GM18873 (cell line): Measurements from ENCODE around the gene CAPN7.

ENCODE experiments used
- ATAC-seq: cut with Tn5 transposase; IDR thresholded peaks from one replicate; pipeline ENCODE4 v1.9.1; 2021; ENCODE audit warnings: mild to moderate bottlenecking, moderate library complexity, moderate number of reproducible peaks; ENCODE audit not compliant: unreplicated experiment, low FRiP score

The CAPN7 gene

DNA sequence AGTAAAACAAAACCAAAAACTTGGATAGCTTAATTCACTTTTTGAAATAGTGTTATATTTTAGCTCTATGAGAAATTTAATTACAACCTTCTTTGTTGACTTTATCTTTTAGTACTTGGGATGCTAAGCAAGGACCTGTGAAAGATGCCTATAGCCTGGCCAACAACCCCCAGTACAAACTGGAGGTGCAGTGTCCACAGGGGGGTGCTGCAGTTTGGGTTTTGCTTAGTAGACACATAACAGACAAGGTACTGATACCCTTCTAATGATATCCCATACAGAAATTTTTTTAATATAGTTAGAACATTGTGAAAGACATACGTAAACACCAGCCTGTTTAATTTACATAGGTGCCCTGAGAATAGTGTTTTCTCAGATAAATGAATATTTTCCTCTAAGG, 35.3 kb downstream of the CAPN7 start:
- ATAC-seq, result no peak

DNA sequence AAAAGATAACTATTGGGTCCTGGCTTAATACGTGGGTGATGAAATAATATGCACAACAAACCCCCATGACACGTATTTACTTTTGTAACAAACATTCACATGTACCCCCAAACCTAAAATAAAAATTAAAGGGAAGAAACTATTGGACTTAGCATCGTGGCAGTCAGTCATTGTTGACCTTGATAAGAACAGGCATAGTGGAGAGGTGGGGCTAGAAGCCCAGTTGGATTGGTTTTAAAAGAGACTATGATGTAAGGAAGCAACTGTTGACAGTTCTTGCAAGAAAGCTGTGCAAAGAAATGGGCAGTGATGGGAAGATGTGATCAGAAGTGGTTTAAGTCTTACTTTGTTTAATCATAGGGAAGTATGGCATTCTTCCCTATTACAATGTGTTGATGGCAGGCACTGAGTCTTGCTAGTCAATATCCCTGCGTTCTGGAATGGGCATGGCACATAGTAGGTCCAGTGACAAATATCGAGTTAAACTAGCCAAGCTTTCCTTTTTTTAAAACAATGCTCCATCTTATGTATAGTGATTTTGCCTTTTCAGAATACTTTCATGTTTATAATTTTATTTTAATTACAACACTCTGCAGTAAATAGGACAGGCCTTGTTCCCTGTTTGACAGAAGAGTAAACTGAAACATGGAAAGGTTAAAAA, 37.9 kb downstream of the CAPN7 start:
- ATAC-seq, result no peak

DNA sequence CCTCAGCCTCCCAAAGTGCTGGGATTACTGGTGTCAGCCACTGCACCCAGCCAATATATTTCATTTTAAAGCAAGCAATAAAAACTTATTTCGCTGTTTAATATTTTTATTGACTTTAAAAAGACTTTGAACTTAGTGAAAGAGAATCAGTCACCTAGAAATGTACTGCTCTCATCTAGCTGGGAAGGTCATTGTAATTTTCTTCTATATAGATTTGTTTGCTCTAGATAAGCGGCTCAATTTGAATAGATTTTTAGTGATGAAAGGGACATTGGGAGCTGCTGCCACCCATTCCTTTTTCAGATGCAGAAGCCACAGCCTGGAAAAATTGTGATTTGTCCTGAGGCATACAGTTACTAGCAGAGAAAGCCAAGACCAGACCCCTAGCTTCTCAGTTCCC, 40.1 kb downstream of the CAPN7 start:
- no peak for ATAC-seq

DNA sequence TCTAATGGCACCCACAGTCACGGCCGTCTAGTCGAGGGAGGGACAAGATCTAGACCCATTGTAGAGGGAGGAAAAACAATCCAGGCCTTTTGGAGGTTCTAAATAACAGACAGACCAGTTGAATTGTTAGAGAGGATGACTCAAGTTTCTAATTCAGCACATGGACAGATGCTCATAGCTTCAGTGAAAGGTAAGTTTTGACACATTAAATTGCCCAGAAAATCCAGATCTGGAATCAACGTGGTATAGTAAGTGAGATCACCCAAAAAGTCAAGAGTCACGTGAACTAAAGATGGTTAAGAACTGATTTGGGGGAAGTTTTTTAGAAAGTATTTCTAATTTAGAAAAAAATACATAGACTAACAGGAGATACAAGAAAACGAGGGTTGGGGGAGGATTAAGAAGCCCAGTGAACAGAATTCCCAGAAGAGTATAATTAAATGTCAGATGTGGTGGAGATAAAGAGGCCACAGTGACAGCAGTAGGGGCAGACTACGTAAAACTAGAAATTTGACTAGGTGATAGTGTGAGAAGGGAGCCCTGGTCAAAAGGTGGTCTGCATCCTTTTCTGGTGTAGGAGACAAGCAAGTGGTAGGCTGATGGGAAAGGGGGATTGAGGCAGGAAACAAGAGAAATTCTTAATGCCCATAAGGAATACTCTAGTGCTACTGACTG, 47.1 kb downstream of the CAPN7 start:
- no peak for ATAC-seq

DNA sequence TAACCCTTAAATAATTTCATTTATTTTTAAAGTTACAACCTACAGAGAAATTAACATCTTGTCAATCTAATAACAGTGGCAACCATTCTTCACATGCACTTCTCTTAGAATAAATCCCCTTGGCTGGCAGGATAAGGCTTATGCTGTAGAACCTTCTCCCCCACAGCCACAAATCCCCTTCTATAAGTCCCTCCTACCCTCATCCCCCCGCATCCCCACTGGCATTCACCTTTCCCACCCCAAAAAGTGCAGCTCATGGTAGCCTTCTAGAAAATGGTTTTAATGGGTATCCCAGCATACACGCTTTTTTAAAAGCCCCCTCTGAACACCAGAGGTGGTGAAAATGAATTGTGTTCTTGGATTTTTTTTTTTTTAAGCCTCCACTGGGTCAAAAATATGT, 49.2 kb downstream of the CAPN7 start:
- no peak for ATAC-seq

DNA sequence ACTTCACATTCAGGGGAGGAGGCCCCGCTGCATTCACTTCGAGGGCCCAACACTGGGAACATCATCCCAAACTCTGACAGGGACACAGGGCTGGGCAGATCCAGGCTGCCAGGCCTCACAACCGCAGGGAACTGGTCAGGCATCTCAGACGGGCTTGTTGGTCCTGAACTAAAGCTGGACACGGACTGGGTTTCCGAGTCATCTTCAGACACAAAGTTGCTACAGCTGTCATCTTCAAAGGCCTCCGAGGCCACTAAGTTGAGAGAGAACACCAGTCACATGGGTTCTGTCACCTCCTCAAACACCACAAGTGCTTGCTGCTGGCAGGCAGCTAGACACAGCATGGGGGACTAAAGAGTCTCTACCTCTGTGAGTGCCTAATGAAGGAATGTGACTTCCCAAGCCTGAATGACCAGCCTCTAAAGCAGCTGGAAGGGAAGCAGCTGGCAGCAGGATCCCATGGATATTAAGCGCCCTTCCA, 50.9 kb downstream of the CAPN7 start:
- no peak for ATAC-seq

DNA sequence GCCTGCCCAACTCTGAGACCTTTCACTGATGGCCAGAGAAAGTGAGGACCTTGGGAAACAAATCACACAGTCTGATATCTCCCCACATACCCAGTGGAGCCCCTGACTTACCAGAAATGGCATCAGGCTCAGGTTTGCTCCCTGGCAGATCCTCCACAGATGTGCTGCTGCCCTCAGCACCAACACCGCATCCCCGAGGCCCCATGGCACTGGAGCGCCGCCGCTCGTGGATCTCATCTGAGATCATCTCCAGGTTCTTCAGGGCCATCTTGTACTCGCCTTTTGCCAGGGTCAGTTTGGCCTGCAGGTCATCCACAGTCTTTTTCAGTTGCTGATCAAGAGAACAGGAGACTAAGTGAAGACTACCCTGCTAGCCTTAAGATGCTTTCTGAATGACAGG, 52.7 kb downstream of the CAPN7 start:
- ATAC-seq, result no peak

DNA sequence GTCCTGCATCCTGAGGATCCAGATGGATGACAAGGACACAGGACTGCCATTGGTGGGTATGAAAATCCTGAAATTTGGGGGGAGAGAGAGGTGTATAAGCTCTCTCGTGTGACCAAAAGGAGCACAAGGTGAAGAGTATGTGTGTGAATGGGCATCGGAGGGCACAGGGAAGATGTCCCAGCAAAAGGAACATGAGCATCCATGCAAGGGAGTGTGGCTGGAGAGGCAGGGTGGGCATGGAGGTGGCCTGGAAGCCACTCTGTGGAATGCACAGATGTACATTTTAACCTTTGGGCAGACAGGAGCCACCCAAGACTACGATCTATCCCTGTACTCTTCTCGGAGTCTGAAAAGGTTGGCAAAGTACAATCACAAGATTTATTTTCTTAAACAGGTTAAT, 54.5 kb downstream of the CAPN7 start:
- no peak for ATAC-seq

DNA sequence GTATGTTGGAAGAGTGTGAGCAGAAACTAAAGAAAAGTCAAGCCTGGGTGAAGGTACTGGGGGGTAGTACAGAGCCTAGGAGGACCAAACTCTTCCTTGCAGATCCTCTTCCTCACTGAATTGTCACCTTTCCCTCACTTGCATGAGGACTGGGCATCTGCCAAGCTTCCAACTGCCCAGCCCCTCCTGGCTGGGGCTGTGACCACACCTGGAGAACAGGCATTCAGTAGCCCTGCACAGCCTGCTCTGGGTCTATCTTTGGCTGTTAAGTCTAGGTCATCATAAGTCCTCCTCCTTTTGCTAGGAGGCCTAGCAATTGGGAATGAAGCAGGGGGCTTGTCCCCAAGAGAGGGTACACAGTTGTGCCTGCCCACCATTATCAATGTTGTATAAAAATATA, 55.2 kb downstream of the CAPN7 start:
- ATAC-seq, result no peak

DNA sequence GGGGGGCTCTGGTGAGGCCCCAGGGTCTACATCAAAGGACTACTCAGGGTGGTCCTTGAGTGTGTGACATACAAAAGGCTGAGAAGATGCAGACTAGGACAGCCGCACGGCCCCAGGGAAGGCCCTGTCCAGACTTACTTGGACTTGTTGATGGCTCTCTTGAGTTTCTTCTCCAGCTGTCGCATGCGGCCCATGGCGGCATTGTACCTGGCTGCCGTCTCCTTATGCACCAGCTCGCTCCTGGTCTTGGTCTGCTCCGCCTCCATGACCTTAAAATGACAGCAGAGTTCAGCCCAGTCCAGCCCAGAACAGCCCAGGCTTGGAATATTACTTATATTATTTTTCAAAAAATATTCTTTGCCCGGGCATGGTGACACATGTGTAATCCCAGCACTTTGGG, 56.0 kb downstream of the CAPN7 start:
- ATAC-seq, result no peak

DNA sequence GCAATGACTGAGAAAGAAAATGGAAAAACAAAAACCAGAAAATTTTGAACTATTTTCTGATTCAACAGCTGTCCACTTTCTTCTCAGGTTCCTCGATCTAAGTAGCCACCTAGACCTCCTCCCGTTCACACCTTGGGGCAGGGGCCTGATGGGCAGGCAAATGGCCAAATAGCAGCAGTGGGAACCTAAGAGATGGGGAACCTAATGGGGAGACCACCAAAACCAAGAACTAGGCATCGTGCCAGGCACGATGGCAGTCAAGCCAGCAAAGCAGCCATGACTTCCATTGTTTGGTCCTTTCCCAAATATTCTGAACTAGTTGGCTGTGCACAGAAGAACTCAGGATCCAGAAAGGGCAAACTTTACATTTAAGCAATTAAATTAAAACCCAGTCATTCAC, 57.1 kb downstream of the CAPN7 start:
- no peak for ATAC-seq

DNA sequence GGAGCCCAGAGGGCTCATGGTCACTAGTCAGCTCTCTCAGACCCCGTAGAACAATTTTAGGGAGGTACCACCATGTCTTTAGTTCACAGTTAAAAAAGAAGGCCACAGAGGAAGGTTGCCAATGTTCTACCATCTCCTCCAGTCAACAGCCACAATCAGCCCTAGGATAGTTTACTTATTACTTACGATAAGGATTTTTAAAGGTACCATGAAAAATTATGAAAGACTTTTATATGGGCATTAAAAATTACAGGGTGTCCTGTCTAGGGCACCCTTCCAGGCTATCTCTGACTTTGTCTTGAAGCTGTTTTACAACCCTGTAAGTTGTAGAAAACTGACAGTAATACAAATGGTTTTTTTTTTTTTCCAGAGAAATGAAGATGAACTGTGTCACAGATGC, 57.9 kb downstream of the CAPN7 start:
- ATAC-seq, result no peak

DNA sequence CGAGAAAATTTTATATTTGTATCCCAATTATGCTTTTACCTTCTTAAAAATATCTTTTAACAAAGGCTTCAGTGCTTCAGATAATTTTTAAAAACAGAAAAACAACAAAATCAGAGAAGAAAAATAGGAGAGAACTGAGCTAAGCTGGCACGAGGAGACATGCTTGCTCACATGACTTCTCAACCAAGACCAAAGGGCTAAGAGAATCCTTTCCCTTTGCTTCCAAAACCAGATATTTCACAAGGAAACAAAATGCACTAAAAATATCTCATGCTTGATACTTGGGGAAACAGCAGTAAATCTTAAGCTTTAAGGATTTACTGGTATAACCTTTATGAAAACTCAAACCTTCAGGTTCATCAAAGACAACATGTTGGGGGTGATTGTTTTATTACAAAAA, 58.4 kb downstream of the CAPN7 start:
- ATAC-seq, result no peak

DNA sequence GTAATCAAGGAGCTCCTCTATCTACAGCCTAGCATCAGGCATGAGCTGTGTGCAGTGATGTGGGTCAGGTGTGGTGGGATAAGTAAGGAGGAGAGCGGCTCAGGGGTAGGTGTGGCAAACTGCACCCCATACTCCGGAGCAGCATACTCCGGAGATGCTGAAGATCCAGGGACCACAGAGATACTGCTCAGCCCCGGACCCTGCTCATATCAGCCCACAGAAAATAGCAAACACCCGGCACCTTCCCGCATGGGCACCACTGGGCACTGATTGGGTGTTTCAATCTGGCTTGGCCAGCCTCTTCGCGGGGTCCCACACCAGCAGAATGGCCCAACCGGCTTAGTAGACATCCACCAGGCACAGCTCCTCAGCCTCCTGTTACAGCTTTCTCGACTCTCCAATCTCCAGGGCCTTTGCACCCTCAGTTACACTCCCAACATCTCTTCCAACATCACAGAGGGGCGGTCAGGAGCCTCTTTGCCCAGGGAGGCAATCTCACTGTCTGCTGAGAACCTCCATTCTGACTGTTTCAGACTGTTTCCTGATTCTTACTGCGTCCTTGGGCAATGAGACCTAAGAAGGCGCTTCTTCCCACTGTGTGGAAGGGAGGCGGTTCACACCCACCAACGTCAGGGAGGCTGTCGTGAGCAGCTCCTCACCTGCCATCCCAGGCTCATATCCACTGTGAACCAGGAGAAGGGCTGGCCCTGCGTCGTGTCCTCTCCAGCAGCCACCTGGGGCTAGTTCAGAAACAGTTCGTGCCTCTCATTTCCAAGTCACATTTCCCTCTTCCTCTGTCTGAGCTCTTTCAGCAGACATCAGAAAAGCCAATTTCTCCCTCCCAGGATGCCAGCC, 59.8 kb downstream of the CAPN7 start:
- ATAC-seq, result no peak

DNA sequence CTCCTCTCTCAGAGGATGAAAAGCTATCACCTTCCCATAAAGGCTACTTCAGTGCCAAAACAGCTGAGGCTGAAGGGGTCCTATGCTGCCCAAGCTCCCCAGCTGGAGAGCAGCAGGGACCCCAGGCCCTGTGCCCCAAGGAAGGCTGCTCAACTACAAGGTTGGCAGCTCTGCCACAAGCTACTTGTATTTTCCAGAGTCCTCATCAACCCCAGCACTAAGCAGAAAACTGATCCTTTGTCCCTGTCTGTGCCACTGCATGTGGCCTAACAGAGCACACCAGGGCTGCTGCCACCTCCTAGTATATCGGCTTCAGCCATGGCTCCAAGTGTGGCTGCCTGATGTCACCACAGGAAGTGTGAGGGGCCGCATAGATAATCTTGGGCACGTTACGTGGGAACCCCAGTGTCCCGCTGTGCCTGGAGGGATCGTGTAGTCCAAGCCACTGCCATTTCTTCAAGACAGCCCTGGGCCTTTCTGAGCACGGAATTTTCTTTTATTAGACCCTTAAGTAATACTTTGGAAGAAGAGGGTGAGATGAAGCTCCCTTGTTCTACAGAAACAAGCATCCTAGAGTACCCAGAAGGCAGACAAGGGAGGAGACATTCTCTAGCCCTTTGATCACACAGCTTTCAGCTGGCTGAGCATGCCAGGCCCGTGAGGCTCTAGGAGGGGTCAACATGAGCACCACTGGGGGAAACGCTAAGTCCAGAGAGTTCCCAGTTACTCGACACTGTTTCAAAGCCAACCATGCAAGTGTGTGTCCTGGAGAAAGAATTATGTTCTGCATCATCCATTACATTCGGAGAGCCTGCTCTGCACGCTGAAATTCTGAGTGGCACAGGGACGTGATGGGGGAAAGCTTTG, 60.7 kb downstream of the CAPN7 start:
- no peak for ATAC-seq

DNA sequence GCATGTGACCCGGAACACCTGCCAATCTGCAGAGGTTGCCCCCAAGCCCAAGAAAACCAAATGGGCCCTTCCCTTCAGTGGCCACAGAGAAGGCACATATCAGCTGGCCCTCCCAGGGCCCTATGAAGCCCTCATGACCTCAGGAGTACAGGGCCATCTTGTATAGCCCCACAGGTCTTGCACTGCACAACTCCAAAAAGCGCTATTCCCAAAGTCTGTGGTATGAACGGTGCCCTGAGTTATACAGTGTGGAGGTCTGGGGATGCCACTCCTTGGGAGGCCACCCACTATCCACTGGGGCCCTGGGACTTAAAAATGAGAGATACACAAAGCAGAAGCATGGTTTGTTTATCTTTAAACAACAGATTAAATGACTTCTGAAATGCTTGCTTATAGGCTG, 61.5 kb downstream of the CAPN7 start:
- ATAC-seq, result no peak

DNA sequence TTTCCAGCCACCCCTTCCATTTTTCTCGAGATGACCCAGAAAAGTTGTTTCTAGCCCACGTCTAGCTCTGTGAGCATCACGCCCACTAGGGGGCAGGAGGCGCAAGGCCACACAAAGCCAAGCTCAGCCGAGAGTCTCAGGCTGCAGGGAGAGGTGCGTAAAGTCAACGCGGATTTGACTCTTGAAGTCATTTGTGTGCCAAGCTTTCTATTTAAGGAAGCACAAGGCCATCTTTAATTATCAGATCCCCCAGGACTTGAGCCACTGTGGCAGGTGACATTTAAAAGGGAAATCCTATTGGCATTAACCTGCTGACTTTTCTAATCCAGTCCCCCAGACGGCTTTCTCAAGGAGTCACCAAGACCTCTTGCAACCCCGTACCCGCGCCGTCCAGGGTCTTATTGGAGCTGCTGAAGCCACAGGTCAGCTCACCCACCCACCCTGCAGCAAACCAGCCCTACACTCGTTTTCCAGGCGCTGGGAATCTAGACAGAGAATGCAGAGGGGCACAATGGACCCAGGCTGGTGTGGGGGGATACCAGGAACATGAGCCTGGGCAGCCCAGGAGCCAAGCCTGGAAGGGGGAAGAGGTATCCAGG, 62.1 kb downstream of the CAPN7 start:
- no peak for ATAC-seq

DNA sequence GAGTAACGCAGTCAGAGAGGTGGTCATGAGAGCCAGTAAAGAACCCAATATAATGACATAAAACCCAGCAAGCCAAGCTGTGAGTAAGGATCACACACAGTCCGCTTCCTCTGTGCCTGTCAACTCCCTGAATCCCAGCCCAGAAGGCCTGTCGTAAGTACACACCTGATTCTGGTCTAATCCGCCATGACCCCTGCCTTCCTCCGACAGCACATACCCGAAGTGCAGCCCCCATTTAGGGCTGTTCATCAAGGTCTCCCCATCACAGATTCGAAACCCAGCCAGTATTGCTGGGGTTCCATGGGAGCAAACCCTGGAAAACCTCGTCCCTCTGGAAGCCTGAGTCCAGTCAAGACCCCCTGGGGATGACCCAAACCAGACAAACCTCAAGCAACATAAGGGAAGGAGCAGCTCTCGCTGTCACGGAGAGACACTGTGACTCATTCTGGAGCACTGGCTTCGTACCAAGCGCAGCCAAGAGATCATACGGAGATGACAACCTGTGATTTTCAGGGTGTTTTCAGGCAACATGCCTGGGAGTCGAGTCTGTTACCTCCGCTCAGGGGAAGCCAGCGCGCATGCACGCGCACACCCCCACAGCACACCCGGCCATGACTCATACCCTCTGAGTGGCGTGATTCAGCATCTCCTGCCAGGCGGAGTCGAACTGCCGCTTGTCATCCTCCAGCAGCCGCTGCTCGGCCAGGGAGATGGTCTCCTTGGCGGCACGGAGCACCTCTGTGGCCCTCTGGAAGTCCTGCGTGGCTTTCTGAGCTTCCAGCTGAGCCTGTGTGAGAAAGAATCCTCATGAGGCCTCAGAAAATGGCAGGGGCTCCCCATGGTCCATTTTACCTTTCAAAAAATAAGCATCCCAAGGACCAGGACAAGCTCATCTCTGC, 63.3 kb downstream of the CAPN7 start:
- no peak for ATAC-seq

DNA sequence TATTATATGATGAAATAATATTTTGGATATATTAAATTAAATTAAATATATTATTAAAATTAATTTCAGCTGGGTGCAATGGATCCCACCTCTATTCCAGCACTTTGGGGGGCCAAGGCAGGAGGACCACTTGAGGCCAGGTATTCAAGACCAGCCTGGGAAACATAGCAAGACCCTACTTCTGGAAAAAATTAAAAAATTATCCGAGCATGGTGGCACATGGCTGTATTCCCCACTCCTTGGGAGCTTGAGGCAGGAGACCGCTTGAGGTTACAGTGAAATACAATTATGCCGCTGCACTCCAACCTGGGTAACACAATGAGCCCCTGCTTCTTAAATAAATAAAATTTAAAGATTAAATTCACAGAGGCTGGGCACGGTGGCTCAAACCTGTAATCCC, 65.0 kb downstream of the CAPN7 start:
- ATAC-seq, result no peak
